ENCODE measurements around the gene ANKRD55.

- TF ChIP-seq, protein P1, sequence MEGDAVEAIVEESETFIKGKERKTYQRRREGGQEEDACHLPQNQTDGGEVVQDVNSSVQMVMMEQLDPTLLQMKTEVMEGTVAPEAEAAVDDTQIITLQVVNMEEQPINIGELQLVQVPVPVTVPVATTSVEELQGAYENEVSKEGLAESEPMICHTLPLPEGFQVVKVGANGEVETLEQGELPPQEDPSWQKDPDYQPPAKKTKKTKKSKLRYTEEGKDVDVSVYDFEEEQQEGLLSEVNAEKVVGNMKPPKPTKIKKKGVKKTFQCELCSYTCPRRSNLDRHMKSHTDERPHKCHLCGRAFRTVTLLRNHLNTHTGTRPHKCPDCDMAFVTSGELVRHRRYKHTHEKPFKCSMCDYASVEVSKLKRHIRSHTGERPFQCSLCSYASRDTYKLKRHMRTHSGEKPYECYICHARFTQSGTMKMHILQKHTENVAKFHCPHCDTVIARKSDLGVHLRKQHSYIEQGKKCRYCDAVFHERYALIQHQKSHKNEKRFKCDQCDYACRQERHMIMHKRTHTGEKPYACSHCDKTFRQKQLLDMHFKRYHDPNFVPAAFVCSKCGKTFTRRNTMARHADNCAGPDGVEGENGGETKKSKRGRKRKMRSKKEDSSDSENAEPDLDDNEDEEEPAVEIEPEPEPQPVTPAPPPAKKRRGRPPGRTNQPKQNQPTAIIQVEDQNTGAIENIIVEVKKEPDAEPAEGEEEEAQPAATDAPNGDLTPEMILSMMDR (conservative IDR thresholded peaks at IDR 0.05), result peak; percentile 72
- no peak for TF ChIP-seq EZH2 (IDR thresholded peaks at IDR 0.05; ENCODE audit: low read depth)
Observed at GRCh38 chr5:56269216-56269927, 36.2 kb upstream of the ANKRD55 start.

Data from PC-9 (cell line).